ENCODE measurements around the gene C8A. TPM values are rescaled to one million over a fixed set of nuclear protein-coding genes. Genes with fewer than 3 reads are reported as not detected.

The C8A gene
- total and polyA plus RNA-seq, 2 of the 13 experiments (the other 11 are each of a cell fraction or from before 2014, with no cell fraction given) = 10.5 to 15.0 TPM

DNA sequence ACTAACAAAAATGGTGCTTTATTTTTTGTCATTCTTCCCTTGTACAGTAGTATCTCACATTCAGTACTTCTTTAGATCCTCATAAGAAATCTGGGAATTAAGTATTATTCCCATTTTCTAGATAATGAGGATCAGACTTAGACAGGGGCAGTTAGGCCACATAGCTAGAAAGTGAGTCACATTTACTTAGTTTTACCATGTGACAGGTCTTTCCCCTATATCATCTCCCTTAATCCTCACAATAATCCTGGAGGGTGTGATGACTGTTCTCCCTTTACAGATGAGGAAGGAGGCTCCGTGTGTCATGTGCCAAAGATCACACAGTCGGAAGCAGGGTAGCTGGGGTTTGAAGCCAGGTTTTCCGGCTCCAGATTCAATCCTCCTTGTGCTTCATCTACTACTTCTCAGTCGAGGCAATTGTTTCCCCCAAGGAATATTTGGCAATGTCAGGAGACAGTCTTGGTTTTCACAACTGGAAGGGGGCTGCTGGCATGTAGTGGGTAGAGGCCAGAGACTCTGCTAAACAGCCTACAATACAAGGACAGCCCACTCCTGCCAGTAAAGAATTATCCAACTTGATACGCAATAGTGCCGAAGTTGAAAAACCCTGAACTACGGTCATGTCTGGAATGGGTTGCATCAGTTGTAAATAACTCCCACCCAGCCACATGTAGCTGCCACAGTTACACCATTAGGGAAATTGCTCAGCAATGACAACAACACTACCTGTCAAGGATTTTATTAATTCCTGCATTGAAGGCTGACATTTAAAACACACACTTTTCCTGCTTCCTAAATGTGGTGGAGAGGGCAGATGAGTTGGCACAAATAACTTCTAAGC, 56.7 kb downstream of the C8A start (continued):
- TF ChIP-seq ZNF614 (CRISPR knock-in tag; IDR thresholded peaks at IDR 0.05; ENCODE audit: borderline replicate concordance) = 0 out of 2 replicates have a peak, but pooled peaks have one; percentile 52
- peak; percentile 16; the same call in 1 of the 2 replicates for TF ChIP-seq ELF3 (CRISPR knock-in tag; IDR thresholded peaks at IDR 0.05)
- peak; percentile 86 for TF ChIP-seq MED1 (CRISPR knock-in tag; IDR thresholded peaks at IDR 0.05)
- TF ChIP-seq, protein P1, sequence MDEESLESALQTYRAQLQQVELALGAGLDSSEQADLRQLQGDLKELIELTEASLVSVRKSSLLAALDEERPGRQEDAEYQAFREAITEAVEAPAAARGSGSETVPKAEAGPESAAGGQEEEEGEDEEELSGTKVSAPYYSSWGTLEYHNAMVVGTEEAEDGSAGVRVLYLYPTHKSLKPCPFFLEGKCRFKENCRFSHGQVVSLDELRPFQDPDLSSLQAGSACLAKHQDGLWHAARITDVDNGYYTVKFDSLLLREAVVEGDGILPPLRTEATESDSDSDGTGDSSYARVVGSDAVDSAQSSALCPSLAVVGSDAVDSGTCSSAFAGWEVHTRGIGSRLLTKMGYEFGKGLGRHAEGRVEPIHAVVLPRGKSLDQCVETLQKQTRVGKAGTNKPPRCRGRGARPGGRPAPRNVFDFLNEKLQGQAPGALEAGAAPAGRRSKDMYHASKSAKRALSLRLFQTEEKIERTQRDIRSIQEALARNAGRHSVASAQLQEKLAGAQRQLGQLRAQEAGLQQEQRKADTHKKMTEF (CRISPR knock-in tag; IDR thresholded peaks at IDR 0.05) = peak; percentile 53; the same call in 1 of the 2 replicates
- peak; percentile 70; the same call in 1 of the 2 replicates for TF ChIP-seq SOX5 (CRISPR knock-in tag; IDR thresholded peaks at IDR 0.05; ENCODE audit: borderline replicate concordance)
- peak; percentile 91 for TF ChIP-seq NCOA2 (CRISPR knock-in tag; IDR thresholded peaks at IDR 0.05)
- no peak for TF ChIP-seq SOX13 (IDR thresholded peaks at IDR 0.05)
- TF ChIP-seq SOX13 (CRISPR knock-in tag; conservative IDR thresholded peaks at IDR 0.05 in 1 of 2, IDR thresholded peaks at IDR 0.05 in 1 of 2) = peak in 1 of 2 experiments; percentile 83; a peak in 2 of 4 replicates
- TF ChIP-seq SAP130 (CRISPR knock-in tag; IDR thresholded peaks at IDR 0.05; ENCODE audit: low read depth) = peak; percentile 41; the same call in 1 of the 2 replicates
- TF ChIP-seq, protein P2, sequence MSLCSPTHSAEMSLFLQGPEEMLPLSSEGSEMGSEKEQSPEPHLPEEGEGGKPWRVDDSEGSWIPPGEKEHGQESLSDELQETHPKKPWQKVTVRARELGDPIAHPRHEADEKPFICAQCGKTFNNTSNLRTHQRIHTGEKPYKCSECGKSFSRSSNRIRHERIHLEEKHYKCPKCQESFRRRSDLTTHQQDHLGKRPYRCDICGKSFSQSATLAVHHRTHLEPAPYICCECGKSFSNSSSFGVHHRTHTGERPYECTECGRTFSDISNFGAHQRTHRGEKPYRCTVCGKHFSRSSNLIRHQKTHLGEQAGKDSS (CRISPR knock-in tag; IDR thresholded peaks at IDR 0.05; ENCODE audit: borderline replicate concordance, low read depth) = no peak
- TF ChIP-seq ZMYM4 (CRISPR knock-in tag; IDR thresholded peaks at IDR 0.05) = 0 out of 2 replicates have a peak, but pooled peaks have one; percentile 15
- TF ChIP-seq CEBPG (CRISPR knock-in tag; IDR thresholded peaks at IDR 0.05) = peak; percentile 90
- peak; percentile 7; the same call in 1 of the 2 replicates for TF ChIP-seq TCF7 (IDR thresholded peaks at IDR 0.05; ENCODE audit: low read depth)
- TF ChIP-seq IRF2 (CRISPR knock-in tag; IDR thresholded peaks at IDR 0.05) = peak; percentile 66
- TF ChIP-seq KAT7 (CRISPR knock-in tag; IDR thresholded peaks at IDR 0.05; ENCODE audit: borderline replicate concordance) = peak; percentile 81
- TF ChIP-seq, protein P3, sequence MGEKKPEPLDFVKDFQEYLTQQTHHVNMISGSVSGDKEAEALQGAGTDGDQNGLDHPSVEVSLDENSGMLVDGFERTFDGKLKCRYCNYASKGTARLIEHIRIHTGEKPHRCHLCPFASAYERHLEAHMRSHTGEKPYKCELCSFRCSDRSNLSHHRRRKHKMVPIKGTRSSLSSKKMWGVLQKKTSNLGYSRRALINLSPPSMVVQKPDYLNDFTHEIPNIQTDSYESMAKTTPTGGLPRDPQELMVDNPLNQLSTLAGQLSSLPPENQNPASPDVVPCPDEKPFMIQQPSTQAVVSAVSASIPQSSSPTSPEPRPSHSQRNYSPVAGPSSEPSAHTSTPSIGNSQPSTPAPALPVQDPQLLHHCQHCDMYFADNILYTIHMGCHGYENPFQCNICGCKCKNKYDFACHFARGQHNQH (CRISPR knock-in tag; IDR thresholded peaks at IDR 0.05) = peak; percentile 18; the same call in 1 of the 2 replicates
- 0 out of 2 replicates have a peak, but pooled peaks have one; percentile 26 for TF ChIP-seq HIVEP1 (CRISPR knock-in tag; IDR thresholded peaks at IDR 0.05)
- no peak for TF ChIP-seq ARHGAP35 (CRISPR knock-in tag; IDR thresholded peaks at IDR 0.05; ENCODE audit: borderline replicate concordance)
- no peak for TF ChIP-seq TRIM24 (CRISPR knock-in tag; IDR thresholded peaks at IDR 0.05)
- no peak for TF ChIP-seq SOX6 (IDR thresholded peaks at IDR 0.05)
- TF ChIP-seq SOX6 (CRISPR knock-in tag; IDR thresholded peaks at IDR 0.05) = peak; percentile 70
- TF ChIP-seq, protein P4, sequence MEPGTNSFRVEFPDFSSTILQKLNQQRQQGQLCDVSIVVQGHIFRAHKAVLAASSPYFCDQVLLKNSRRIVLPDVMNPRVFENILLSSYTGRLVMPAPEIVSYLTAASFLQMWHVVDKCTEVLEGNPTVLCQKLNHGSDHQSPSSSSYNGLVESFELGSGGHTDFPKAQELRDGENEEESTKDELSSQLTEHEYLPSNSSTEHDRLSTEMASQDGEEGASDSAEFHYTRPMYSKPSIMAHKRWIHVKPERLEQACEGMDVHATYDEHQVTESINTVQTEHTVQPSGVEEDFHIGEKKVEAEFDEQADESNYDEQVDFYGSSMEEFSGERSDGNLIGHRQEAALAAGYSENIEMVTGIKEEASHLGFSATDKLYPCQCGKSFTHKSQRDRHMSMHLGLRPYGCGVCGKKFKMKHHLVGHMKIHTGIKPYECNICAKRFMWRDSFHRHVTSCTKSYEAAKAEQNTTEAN (CRISPR knock-in tag; conservative IDR thresholded peaks at IDR 0.05) = 0 out of 2 replicates have a peak, but pooled peaks have one; percentile 19
- peak; percentile 48; the same call in 1 of the 2 replicates for TF ChIP-seq THAP11 (CRISPR knock-in tag; IDR thresholded peaks at IDR 0.05)
- no peak for TF ChIP-seq ZNF788 (CRISPR knock-in tag; IDR thresholded peaks at IDR 0.05; ENCODE audit: borderline replicate concordance)
- TF ChIP-seq, protein P5, sequence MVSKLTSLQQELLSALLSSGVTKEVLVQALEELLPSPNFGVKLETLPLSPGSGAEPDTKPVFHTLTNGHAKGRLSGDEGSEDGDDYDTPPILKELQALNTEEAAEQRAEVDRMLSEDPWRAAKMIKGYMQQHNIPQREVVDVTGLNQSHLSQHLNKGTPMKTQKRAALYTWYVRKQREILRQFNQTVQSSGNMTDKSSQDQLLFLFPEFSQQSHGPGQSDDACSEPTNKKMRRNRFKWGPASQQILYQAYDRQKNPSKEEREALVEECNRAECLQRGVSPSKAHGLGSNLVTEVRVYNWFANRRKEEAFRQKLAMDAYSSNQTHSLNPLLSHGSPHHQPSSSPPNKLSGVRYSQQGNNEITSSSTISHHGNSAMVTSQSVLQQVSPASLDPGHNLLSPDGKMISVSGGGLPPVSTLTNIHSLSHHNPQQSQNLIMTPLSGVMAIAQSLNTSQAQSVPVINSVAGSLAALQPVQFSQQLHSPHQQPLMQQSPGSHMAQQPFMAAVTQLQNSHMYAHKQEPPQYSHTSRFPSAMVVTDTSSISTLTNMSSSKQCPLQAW (CRISPR knock-in tag; IDR thresholded peaks at IDR 0.05) = peak; percentile 74

Data from HepG2 (cell line).